HepG2 (cell line): ENCODE data around the gene FTL. TPM values are rescaled to one million over a fixed set of nuclear protein-coding genes. Genes with fewer than 3 reads are reported as not detected.

Experiments used
- CC2D1A ChIP-seq: sonication (generic); formaldehyde crosslinking; IDR thresholded peaks from 2 replicates; pipeline ENCODE4 v1.8.1; 2023; ENCODE audit warnings: mild to moderate bottlenecking, missing genetic modification reagents
- HES4 ChIP-seq: sonication (generic); formaldehyde crosslinking; IDR thresholded peaks from 2 replicates; pipeline ENCODE4 v1.9.0; 2021; ENCODE audit warnings: mild to moderate bottlenecking, missing genetic modification reagents, borderline replicate concordance
- MED8 ChIP-seq: sonication (generic); formaldehyde crosslinking; IDR thresholded peaks from 2 replicates; pipeline ENCODE4 v1.8.1; 2023; ENCODE audit warnings: mild to moderate bottlenecking, missing genetic modification reagents; ENCODE audit not compliant: insufficient replicate concordance
- MYC ChIP-seq: sonication (generic); formaldehyde crosslinking; IDR thresholded peaks from 2 replicates; pipeline ENCODE4 v1.9.0; 2021; ENCODE audit warnings: missing genetic modification reagents, borderline replicate concordance
- RBM22 ChIP-seq: fragments of 200-400 bp; formaldehyde crosslinking; optimal IDR thresholded peaks from 2 replicates; pipeline ENCODE3; 2017; ENCODE audit warnings: mild to moderate bottlenecking, low read length, moderate library complexity
- TBX2 ChIP-seq: sonication (generic); formaldehyde crosslinking; IDR thresholded peaks from 2 replicates; pipeline ENCODE4 v1.5.0; 2020; ENCODE audit warnings: missing genetic modification reagents, mild to moderate bottlenecking, borderline replicate concordance
- ZBTB38 ChIP-seq: sonication (generic); formaldehyde crosslinking; IDR thresholded peaks from 2 replicates; pipeline ENCODE4 v1.5.1; 2020; ENCODE audit warnings: mild to moderate bottlenecking, missing genetic modification reagents
- ZNF124 ChIP-seq: sonication (generic); formaldehyde crosslinking; IDR thresholded peaks from 2 replicates; pipeline ENCODE4 v1.4.0; 2020; ENCODE audit warnings: missing genetic modification reagents
- ZNF318 ChIP-seq: sonication (generic); formaldehyde crosslinking; IDR thresholded peaks from 2 replicates; pipeline ENCODE4 v1.4.0; 2020; ENCODE audit warnings: mild to moderate bottlenecking, missing genetic modification reagents
- ZNF781 ChIP-seq: sonication (generic); formaldehyde crosslinking; IDR thresholded peaks from 2 replicates; pipeline ENCODE4 v1.5.1; 2020; ENCODE audit warnings: borderline replicate concordance, mild to moderate bottlenecking, missing genetic modification reagents; ENCODE audit errors: not compliant biosample characterization
- ZSCAN29 ChIP-seq: sonication (generic); formaldehyde crosslinking; conservative IDR thresholded peaks from 2 replicates; pipeline ENCODE4 v1.4.0; 2020; ENCODE audit warnings: mild to moderate bottlenecking, missing genetic modification reagents
- polyA plus RNA-seq, 8 experiments: library from polyadenylated mRNA; depleted of rRNA in 3 of 8; stranded (reverse) in 7 of 8; unstranded in 1 of 8; fragments of >200 nt; fragmentation: Illumina TruSeq in 4 of 8; extraction: Trizol in 4 of 8; gene quantifications; 2 replicates each; pipeline versions ENCODE4 v1.2.1 to v1.2.3, GENCODE V29; 2011 to 2016; ENCODE audit warnings: low read depth in 4 of 8, missing spikeins in 1 of 8, mixed read lengths in 1 of 8; ENCODE audit not compliant: insufficient read depth in 1 of 8
- total RNA-seq, 5 experiments: library from RNA; depleted of rRNA; stranded (reverse); fragments of >200 nt; fragmentation: Illumina TruSeq; extraction: Trizol; gene quantifications; 2 replicates each; pipeline ENCODE4 v1.2.3, GENCODE V29; 2016; ENCODE audit warnings: low read depth in 1 of 5
- TF ChIP-seq, protein P1 (sequence below), 2 experiments: sonication (generic) in 1 of 2; formaldehyde crosslinking in 1 of 2; IDR thresholded peaks; 2 replicates each; pipeline versions ENCODE4 v1.4.0 to v1.6.1; 2018 to 2020; ENCODE audit warnings: missing genetic modification reagents in 2 of 2, borderline replicate concordance in 1 of 2, low read depth in 1 of 2, mild to moderate bottlenecking in 1 of 2, missing biosample characterization in 1 of 2

FTL gene
- total and polyA plus RNA-seq, 2 of the 13 experiments (the other 11 are each of a cell fraction or from before 2014, with no cell fraction given), result 2,721 to 8,800 TPM

DNA sequence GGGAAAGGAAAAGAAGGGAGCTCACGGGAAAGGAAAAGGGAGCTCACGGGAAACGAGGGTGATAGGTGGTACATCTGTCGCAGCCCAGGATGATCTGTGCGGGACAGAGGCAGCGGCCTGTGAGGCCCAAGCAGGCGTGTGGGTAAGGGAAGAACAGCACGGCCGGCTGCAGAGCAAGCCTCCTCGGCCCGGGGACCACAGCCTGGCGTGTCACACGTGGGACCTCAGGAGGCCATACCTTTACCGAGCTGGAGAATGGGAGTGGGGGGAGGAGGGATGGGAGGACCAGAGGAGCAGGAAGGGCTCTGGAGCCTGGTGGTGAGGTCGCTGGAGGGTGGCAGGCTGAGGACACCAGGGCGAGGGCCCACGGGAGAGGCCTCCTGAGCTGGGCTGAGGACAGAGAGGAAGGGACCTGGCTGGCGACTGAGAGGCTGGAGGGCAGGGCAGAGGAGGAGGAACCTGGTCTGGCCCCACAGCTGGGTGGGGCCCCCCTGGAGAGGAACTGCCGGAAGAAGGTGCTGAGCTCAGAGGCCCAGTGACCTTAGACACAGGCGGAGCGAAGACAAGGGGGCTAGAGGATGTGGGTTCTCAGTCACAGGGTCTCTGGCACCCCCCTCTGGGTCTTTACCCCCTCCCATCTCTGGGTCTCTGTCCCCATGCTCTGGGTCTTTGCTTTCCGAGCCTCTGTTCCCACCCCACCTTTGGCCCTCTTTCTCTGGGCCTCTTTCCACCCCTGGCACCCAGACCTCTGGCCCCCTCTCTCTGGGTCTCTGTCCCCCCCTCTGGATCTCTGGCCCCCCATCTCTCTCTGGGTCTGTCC, 2.9 kb upstream of the FTL start (continued):
- TF ChIP-seq, protein P1, sequence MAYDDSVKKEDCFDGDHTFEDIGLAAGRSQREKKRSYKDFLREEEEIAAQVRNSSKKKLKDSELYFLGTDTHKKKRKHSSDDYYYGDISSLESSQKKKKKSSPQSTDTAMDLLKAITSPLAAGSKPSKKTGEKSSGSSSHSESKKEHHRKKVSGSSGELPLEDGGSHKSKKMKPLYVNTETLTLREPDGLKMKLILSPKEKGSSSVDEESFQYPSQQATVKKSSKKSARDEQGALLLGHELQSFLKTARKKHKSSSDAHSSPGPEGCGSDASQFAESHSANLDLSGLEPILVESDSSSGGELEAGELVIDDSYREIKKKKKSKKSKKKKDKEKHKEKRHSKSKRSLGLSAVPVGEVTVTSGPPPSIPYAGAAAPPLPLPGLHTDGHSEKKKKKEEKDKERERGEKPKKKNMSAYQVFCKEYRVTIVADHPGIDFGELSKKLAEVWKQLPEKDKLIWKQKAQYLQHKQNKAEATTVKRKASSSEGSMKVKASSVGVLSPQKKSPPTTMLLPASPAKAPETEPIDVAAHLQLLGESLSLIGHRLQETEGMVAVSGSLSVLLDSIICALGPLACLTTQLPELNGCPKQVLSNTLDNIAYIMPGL (CRISPR knock-in tag; IDR thresholded peaks at IDR 0.05; ENCODE audit: borderline replicate concordance in 1 of 2, low read depth in 1 of 2), result peak in 1 of 2 experiments; percentile 63; a peak in 2 of 4 replicates
- TF ChIP-seq CC2D1A (CRISPR knock-in tag) (no peak), MED8 (no peak), ZNF318 (no peak), ZNF124 (CRISPR knock-in tag) (peak; percentile 79; the same call in 1 of the 2 replicates), ZBTB38 (CRISPR knock-in tag) (peak; percentile 87), ZSCAN29 (no peak; the same call in 1 of the 2 replicates), TBX2 (CRISPR knock-in tag) (peak; percentile 84), RBM22 (peak; percentile 97), HES4 (CRISPR knock-in tag) (peak; percentile 64; the same call in 1 of the 2 replicates), MYC (CRISPR knock-in tag) (peak; percentile 77; the same call in 1 of the 2 replicates), ZNF781 (CRISPR knock-in tag) (peak; percentile 93)
